SU-DHL-6 (cell line): ENCODE data around the gene TPM4.

ENCODE experiments used
- H2AFZ ChIP-seq: fragments of 200-600 bp; sonication (generic); 2 replicates; pipeline ENCODE4 v1.6.1; 2014; ENCODE audit warnings: low read depth, mild to moderate bottlenecking, moderate library complexity, mixed read lengths, antibody characterized with exemption, low read length; ENCODE audit not compliant: severe bottlenecking
- H3F3A ChIP-seq: fragments of 200-600 bp; shearing (Covaris generic); 2 replicates; pipeline ENCODE4 v1.6.0; 2016; ENCODE audit warnings: antibody characterized with exemption, mild to moderate bottlenecking; ENCODE audit not compliant: insufficient read depth
- H3K27ac ChIP-seq: fragments of 200-600 bp; sonication (generic); 2 replicates; pipeline ENCODE4 v1.5.1; 2016; ENCODE audit warnings: low read depth, mild to moderate bottlenecking, low read length, moderate library complexity, mixed read lengths
- H3K27me3 ChIP-seq: fragments of 200-600 bp; sonication (generic), shearing (Covaris generic); 2 replicates; pipeline ENCODE4 v1.6.0; 2014; ENCODE audit warnings: mild to moderate bottlenecking, low read length
- H3K36me3 ChIP-seq: fragments of 200-600 bp; sonication (generic); 2 replicates; pipeline ENCODE4 v1.6.1; 2014; ENCODE audit warnings: mild to moderate bottlenecking, low read length, mixed read lengths
- H3K4me2 ChIP-seq: fragments of 300-600, 200-600 bp; shearing (Covaris generic), sonication (generic); 2 replicates; pipeline ENCODE4 v1.6.0; 2014; ENCODE audit warnings: low read length, low read depth, mild to moderate bottlenecking; ENCODE audit not compliant: poor library complexity, severe bottlenecking
- H3K4me3 ChIP-seq: fragments of 200-600 bp; sonication (generic); 2 replicates; pipeline ENCODE4 v1.5.1; 2014; ENCODE audit warnings: antibody characterized with exemption, low read length, mild to moderate bottlenecking, mixed read lengths; ENCODE audit not compliant: insufficient read depth, poor library complexity, severe bottlenecking
- H3K79me2 ChIP-seq: fragments of 200-600 bp; sonication (generic); 2 replicates; pipeline ENCODE4 v1.6.1; 2014; ENCODE audit warnings: mild to moderate bottlenecking, low read length, moderate library complexity; ENCODE audit not compliant: insufficient read depth
- H3K9ac ChIP-seq: fragments of 200-600 bp; sonication (generic); 2 replicates; pipeline ENCODE4 v1.7.0; 2014; ENCODE audit warnings: mild to moderate bottlenecking, low read length
- H3K9me2 ChIP-seq: fragments of 200-600 bp; sonication (generic); replicated peaks from 2 replicates; pipeline ENCODE4 v1.6.1; 2014; ENCODE audit warnings: low read length; ENCODE audit not compliant: insufficient read depth
- H3K9me3 ChIP-seq: fragments of 200-600 bp; sonication (generic); 2 replicates; pipeline ENCODE4 v1.6.1; 2014; ENCODE audit warnings: low read length, mixed read lengths; ENCODE audit not compliant: insufficient read depth
- H4K20me1 ChIP-seq: fragments of 200-600 bp; sonication (generic); 2 replicates; pipeline ENCODE4 v1.6.1; 2014; ENCODE audit warnings: low read depth, mild to moderate bottlenecking, antibody characterized with exemption, low read length, moderate library complexity, mixed read lengths
- EZH2phosphoT487 ChIP-seq: fragments of 200-600 bp; sonication (generic), shearing (Covaris generic); conservative IDR thresholded peaks from 2 replicates; pipeline ENCODE4 v1.6.1; 2018; ENCODE audit warnings: mild to moderate bottlenecking, antibody characterized with exemption, low read length, moderate library complexity, mixed read lengths
- TF ChIP-seq, protein P1 (sequence below): fragments of 200-600 bp; sonication (generic); IDR thresholded peaks from one replicate; pipeline ENCODE4 v1.5.1; 2017; ENCODE audit warnings: antibody characterized with exemption, mild to moderate bottlenecking, low read length, moderate library complexity; ENCODE audit not compliant: insufficient read depth, poor library complexity, severe bottlenecking

Gene TPM4

DNA sequence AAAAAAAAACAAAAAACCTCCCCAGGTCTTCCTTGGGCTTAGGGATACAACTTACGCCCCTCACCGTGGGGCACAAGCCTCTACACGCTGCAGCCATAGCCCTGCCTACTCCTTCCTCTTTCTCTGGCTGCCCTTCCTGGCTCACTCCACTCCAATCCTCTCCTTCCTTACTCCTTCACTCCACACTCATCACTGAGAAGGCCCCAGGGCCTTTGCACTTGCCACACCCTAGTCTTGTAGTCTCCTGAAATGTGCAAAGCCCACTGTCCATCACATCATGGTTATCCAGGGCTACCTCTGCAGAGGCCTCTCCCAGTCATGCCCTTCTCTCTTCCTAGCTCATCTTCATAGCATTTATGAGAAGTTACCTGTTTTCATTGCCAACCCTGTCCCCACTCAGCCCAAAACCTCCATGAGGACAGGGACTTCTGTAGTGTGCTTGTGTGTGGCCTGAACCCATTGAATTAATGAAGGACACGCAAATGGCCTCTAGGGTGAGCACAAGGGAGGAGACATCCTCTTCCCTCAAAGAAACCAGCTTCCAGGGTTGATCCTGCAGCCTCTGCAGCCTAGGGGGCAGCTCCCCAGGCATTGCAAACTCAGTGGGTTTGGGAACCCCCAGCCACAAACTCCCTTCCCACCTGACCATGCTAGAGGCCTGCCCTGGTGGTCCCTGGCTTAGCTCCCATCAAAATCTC is 59.3 kb downstream of the TPM4 start:
- TF ChIP-seq, protein P1, sequence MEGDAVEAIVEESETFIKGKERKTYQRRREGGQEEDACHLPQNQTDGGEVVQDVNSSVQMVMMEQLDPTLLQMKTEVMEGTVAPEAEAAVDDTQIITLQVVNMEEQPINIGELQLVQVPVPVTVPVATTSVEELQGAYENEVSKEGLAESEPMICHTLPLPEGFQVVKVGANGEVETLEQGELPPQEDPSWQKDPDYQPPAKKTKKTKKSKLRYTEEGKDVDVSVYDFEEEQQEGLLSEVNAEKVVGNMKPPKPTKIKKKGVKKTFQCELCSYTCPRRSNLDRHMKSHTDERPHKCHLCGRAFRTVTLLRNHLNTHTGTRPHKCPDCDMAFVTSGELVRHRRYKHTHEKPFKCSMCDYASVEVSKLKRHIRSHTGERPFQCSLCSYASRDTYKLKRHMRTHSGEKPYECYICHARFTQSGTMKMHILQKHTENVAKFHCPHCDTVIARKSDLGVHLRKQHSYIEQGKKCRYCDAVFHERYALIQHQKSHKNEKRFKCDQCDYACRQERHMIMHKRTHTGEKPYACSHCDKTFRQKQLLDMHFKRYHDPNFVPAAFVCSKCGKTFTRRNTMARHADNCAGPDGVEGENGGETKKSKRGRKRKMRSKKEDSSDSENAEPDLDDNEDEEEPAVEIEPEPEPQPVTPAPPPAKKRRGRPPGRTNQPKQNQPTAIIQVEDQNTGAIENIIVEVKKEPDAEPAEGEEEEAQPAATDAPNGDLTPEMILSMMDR: no peak
- no peak for TF ChIP-seq EZH2phosphoT487
- Histone ChIP-seq H3K4me3 (no peak overlapping the region), H3K79me2 (no peaks in the 10 kb centered on the region), H3K9me3 (no peaks in the 10 kb centered on the region), H3K27me3 (no peaks in the 10 kb centered on the region), H3F3A (peaks cover 9% of the 10 kb centered on the region; the same call in 1 of the 2 replicates), H3K9ac (no peak overlapping the region), H3K9me2 (no peaks in the 10 kb centered on the region), H3K4me2 (no peak overlapping the region), H3K36me3 (peaks cover 12% of the 10 kb centered on the region), H4K20me1 (no peaks in the 10 kb centered on the region; the same call in 1 of the 2 replicates), H2AFZ (no peak overlapping the region), H3K27ac (no peak overlapping the region)

DNA sequence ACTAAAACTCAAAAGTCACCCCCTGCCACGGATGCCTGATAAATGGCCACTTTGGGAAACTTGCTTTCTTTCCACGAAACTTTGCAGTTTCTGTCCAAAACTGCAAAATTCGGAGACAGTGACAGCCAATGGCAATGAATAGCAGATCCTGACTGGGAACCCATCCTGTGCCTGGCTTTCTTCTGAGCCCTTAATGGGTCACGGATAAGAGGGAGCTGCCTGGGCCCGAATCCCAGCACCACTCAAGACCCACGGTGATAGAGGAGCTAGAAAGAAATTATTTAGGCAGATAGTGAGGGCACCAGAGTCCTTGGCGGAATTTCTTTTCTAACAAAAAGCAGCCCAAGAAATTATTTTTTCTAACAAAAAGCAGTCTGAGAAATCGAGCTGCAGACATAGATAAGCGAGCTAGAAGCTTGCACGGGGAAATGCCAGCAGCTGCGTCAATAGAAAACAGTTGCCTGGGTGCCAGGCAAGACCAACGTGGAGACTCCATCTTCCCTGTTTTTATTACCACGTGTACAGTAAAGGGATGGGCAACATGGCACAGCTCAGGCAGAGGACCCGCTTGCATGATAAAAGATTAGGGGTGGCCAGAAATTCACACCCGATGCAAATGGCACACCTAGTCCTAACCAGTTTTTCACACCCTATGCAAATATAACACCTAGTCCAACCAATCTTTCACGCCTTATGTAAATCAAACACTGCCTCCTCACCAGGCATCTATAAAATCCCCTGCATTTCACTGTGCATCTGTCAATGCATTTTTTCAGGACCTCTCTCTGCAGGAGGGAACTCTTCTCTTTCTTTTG is 60.1 kb downstream of the TPM4 start:
- TF ChIP-seq, protein P1: no peak
- no peak for TF ChIP-seq EZH2phosphoT487
- Histone ChIP-seq H2AFZ (no peak overlapping the region), H3K27ac (no peak overlapping the region)

DNA sequence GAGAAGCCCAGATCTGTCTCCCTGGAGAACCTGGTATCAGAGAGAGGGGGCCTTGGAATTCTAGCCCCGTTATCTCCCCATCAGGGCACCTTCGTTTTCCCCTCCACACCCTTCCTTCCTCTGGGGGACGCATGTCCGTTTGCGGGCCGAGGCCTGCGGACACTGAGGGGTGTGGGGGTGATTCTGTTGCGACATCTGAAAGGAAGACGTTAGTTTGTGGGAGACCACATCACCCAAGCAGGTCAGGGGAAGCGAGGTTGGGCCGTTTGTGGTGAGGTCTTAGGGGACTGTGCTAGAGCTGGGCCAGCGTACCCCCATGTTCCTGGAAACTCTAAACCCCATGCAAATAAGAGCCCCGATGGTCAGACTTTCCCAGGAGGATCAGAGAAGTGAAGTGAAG is 63.5 kb downstream of the TPM4 start:
- Histone ChIP-seq H3K9ac (no peak overlapping the region), H3K9me2 (no peaks in the 10 kb centered on the region), H3K4me3 (no peak overlapping the region), H3K9me3 (no peaks in the 10 kb centered on the region), H3K4me2 (no peak overlapping the region), H2AFZ (no peak overlapping the region), H3K36me3 (no peaks in the 10 kb centered on the region), H4K20me1 (no peaks in the 10 kb centered on the region), H3F3A (peaks cover 43% of the 10 kb centered on the region), H3K79me2 (peaks cover 11% of the 10 kb centered on the region), H3K27me3 (no peaks in the 10 kb centered on the region), H3K27ac (no peak overlapping the region)
- TF ChIP-seq EZH2phosphoT487: no peak
- TF ChIP-seq, protein P1: no peak

More for the DNA sequence above, 60.1 kb downstream of the TPM4 start:
- H3K9me3 ChIP-seq: no peaks in the 10 kb centered on the region
- H3K9ac ChIP-seq: no peak overlapping the region
- H3K4me2 ChIP-seq: no peak overlapping the region
- no peaks in the 10 kb centered on the region for H3K27me3 ChIP-seq
- no peaks in the 10 kb centered on the region for H3K79me2 ChIP-seq
- no peak overlapping the region for H3K4me3 ChIP-seq
- no peaks in the 10 kb centered on the region; the same call in 1 of the 2 replicates for H4K20me1 ChIP-seq
- no peaks in the 10 kb centered on the region for H3K9me2 ChIP-seq
- peaks cover 15% of the 10 kb centered on the region for H3F3A ChIP-seq
- H3K36me3 ChIP-seq: peaks cover 7% of the 10 kb centered on the region
